GM12892 (cell line): ENCODE results near the gene CHMP3.

Source experiments
- POLR2A ChIP-seq: IDR thresholded peaks from 2 replicates; pipeline ENCODE4 v1.6.1; 2011; ENCODE audit warnings: low read depth, low read length, control low read depth
- POLR2AphosphoS5 ChIP-seq: IDR thresholded peaks from 2 replicates; pipeline ENCODE4 v1.6.1; 2011; ENCODE audit warnings: low read depth, low read length, control low read depth

- TF ChIP-seq POLR2A (no peak), POLR2AphosphoS5 (no peak)
These were observed 83.1 kb downstream of the CHMP3 start for GRCh38 chr2:86480105-86480504.
